Glomerular endothelial cell (primary cell): ENCODE data around the gene CCDC183. TPM values are rescaled to one million over a fixed set of nuclear protein-coding genes. Genes with fewer than 3 reads are reported as not detected.
"Not testable (repeated sequence)": the region's sequence is repeated elsewhere in the genome, so short reads cannot be mapped to it uniquely, and the experiment has no call there.

Source experiments
- DNase-seq: peaks from one replicate; pipeline ENCODE4 v3.0.0-alpha.2; 2011; ENCODE audit warnings: low read depth, low spot score; ENCODE audit errors: extremely low read depth
- total RNA-seq: library from RNA; depleted of rRNA; stranded (reverse); fragments of >200 nt; gene quantifications from 2 replicates; pipeline ENCODE4 v1.2.3, GENCODE V29; 2015

Gene CCDC183
- total RNA-seq, 1 donor from 2014 or later: 0.41 TPM

GRCh38 chr9:136837146-136837855, 41.2 kb downstream of the CCDC183 start:
- no peak for DNase-seq

- not testable (repeated sequence) for DNase-seq
Observed at GRCh38 chr9:136837856-136838277, 41.7 kb downstream of the CCDC183 start.

- no peak for DNase-seq
Observed at GRCh38 chr9:136838314-136839228, 42.4 kb downstream of the CCDC183 start.

GRCh38 chr9:136839229-136840139, 43.3 kb downstream of the CCDC183 start:
- DNase-seq: no peak

GRCh38 chr9:136840140-136840876, 44.2 kb downstream of the CCDC183 start:
- no peak for DNase-seq

- no peak for DNase-seq
Observed at GRCh38 chr9:136840877-136841645, 44.9 kb downstream of the CCDC183 start.

- DNase-seq: not testable (repeated sequence)
Observed at GRCh38 chr9:136841646-136842379, 45.7 kb downstream of the CCDC183 start.

- not testable (repeated sequence) for DNase-seq
Observed at GRCh38 chr9:136842380-136842948, 46.3 kb downstream of the CCDC183 start, which contains the start of gene AJM1. AJM1 (plus strand) TSS chr9:136842478; CDS start chr9:136844415, 1,937 bp downstream.

GRCh38 chr9:136843159-136843800, 47.1 kb downstream of the CCDC183 start:
- not testable (repeated sequence) for DNase-seq

- not testable (repeated sequence) for DNase-seq
Observed at GRCh38 chr9:136843801-136844740, 47.9 kb downstream of the CCDC183 start.

GRCh38 chr9:136844761-136845464, 48.8 kb downstream of the CCDC183 start:
- no peak for DNase-seq

- no peak for DNase-seq
Observed at GRCh38 chr9:136845465-136846260, 49.5 kb downstream of the CCDC183 start.

- DNase-seq: no peak
Observed at GRCh38 chr9:136846376-136847087, 50.4 kb downstream of the CCDC183 start.

GRCh38 chr9:136847088-136847825, 51.1 kb downstream of the CCDC183 start:
- DNase-seq: no peak
